ENCODE measurements around the gene CDON. TPM values are rescaled to one million over a fixed set of nuclear protein-coding genes. Genes with fewer than 3 reads are reported as not detected.

Gene CDON
- total RNA-seq, 6 donors from 2014 or later = 4.0 to 24.2 (median 13.5) TPM

DNA sequence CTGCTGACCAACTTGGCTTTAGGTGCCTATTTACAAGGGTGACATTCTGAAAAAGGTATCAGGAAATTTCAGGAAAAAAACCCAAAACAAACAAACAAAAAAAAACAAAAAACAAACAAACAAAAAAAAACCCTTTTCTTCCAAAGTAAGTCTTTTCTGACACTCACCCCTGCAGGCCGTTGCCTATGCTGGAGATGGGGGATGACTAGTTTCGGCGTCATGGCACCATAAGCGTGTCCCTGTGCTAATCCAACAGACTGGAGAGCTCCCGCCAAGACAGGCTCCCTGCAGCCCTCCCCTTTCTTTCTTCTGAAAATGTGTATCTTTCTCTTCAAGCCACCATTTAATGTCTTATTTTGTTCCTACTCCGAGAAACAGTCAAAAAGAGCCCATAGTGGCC lies 103.2 kb downstream of the CDON start:
- Histone ChIP-seq H3K9me3 (no peaks in the 10 kb centered on the region), H3K4me3 (no peak overlapping the region), H3K4me1 (no peaks in the 10 kb centered on the region), H3K36me3 (no peaks in the 10 kb centered on the region), H3K27me3 (no peaks in the 10 kb centered on the region), H3K27ac (no peak overlapping the region)
- TF ChIP-seq POLR2AphosphoS5 (IDR thresholded peaks at IDR 0.05) (no peak), EP300 (IDR thresholded peaks at IDR 0.05) (no peak), POLR2A (IDR thresholded peaks at IDR 0.05) (no peak)
- TF ChIP-seq, protein P1, sequence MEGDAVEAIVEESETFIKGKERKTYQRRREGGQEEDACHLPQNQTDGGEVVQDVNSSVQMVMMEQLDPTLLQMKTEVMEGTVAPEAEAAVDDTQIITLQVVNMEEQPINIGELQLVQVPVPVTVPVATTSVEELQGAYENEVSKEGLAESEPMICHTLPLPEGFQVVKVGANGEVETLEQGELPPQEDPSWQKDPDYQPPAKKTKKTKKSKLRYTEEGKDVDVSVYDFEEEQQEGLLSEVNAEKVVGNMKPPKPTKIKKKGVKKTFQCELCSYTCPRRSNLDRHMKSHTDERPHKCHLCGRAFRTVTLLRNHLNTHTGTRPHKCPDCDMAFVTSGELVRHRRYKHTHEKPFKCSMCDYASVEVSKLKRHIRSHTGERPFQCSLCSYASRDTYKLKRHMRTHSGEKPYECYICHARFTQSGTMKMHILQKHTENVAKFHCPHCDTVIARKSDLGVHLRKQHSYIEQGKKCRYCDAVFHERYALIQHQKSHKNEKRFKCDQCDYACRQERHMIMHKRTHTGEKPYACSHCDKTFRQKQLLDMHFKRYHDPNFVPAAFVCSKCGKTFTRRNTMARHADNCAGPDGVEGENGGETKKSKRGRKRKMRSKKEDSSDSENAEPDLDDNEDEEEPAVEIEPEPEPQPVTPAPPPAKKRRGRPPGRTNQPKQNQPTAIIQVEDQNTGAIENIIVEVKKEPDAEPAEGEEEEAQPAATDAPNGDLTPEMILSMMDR (IDR thresholded peaks at IDR 0.05) = no peak
- 91 to 92% methylated on average over 6 of the region's 6 CpGs for WGBS, 2 donors
- DNase-seq (no peak), ATAC-seq (ENCODE audit: low FRiP score in 2 of 2) (no peak)

DNA sequence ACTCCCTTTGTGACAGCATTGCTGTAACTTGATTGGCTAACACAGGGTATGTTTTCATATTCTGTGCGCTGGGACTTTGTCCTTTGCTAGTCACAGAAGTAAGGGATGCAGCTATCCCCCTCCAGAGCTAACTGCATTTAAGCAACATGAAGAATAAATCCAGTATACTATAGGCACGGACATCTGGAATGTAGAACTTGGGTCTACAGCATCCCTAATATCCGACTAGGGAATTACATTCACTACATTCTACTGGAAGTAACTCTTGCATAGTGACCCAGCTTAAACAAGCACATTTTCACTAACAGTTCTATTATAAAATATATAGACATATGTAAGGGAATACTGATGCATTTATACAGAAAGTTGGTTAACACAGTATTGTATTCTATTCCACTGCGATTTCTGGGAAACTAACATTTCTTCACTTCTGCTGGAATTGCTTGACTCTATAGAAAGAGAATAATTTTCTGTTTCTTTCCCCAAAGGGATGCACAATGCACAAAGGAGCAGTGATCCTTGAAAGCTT lies 103.7 kb downstream of the CDON start:
- no peak for TF ChIP-seq POLR2AphosphoS5 (IDR thresholded peaks at IDR 0.05)
- TF ChIP-seq POLR2A (IDR thresholded peaks at IDR 0.05) = no peak
- TF ChIP-seq, protein P1 (IDR thresholded peaks at IDR 0.05) = no peak
- no peak for TF ChIP-seq EP300 (IDR thresholded peaks at IDR 0.05)
- H3K4me1 ChIP-seq = no peaks in the 10 kb centered on the region
- H3K27me3 ChIP-seq = no peaks in the 10 kb centered on the region
- no peak for DNase-seq
- H3K4me3 ChIP-seq = no peak overlapping the region
- H3K9me3 ChIP-seq = no peaks in the 10 kb centered on the region
- 90 to 95% methylated on average over 4 of the region's 4 CpGs for WGBS, 2 donors
- no peak overlapping the region for H3K27ac ChIP-seq
- no peak for ATAC-seq (ENCODE audit: low FRiP score in 2 of 2)
- no peaks in the 10 kb centered on the region for H3K36me3 ChIP-seq

DNA sequence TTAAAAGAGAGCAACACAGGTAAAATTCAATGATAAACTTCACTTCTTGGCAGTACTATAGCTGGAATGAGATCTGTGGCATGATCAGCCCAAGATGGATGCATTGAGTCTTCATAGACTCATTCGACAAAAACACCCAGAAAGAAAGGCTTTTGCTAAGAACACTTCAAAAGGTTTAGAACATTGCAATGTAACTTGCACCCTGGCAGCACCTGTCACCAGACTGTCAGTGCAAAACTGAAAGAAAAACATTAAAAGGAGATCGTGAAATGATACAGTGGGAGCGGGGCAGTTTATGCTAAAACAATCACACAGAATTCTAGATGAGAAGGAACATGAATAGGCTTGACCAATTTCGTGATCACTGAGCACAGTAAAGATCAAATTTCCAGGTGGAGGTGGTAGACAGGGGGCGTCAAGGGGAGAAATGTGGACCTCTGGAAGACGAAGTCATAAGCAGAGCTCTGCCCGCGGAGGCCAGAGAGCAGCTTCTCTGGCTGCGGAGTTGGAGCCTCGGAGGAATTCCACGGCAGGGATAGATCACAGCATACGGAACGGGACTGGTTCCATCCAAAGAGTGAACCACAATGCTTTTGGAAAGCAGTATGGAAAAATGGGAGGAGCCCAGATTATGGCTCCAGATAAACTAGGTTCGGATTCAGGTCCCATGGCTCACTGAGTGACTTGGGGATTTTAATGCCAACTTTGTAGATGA lies 104.9 kb downstream of the CDON start:
- H3K36me3 ChIP-seq = no peaks in the 10 kb centered on the region
- DNase-seq (no peak), ATAC-seq (ENCODE audit: low FRiP score in 2 of 2) (no peak)
- H3K27ac ChIP-seq = no peak overlapping the region
- H3K4me3 ChIP-seq = no peak overlapping the region
- TF ChIP-seq EP300 (IDR thresholded peaks at IDR 0.05) (no peak), POLR2AphosphoS5 (IDR thresholded peaks at IDR 0.05) (no peak), POLR2A (IDR thresholded peaks at IDR 0.05) (no peak)
- TF ChIP-seq, protein P1 (IDR thresholded peaks at IDR 0.05) = no peak
- no peaks in the 10 kb centered on the region for H3K27me3 ChIP-seq
- H3K4me1 ChIP-seq = peaks cover 0 to 6% (median 3%) of the 10 kb centered on the region in 4 donors
- no peaks in the 10 kb centered on the region for H3K9me3 ChIP-seq
- 89% methylated on average over 14 of the region's 14 CpGs for WGBS, 2 donors

DNA sequence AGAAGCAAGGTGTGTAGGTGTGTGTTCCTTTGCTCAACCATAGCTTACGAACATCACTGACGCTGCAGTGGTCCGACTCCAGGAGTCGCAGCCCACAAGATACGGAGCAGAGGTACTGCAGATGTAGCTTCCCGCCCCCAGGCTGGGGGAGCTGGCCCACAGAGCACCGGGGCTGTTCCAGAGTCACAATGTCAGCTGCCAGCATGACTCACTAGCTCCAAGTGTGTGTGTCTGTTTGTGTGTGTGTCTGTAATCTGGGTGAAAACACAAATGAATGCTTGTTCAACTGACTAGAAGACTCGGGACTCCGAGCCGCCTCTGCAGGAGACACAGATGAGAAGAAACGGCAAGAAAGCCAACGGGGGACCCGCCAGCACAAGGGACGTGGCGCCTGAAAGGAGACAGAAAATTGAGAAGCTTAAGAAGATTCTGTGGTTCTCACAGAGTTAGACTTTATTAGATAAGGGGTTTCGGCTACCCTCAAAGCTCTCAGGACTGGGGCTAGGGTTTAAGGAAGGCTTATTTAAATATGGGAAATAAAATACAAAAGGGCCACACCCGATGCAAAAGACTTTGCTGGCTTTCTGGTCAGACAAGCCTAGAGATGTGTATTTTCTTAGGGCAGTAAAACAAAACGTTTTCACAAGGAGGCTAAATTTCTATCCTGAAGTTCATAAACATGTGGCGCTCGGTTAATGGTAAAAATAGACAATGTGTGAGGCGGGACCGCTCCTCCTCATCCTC lies 106.1 kb downstream of the CDON start:
- 84 to 87% methylated on average over 22 of the region's 22 CpGs for WGBS, 2 donors
- peak in 1 of 2 donors; percentile 69 for ATAC-seq (ENCODE audit: low FRiP score in 2 of 2)
- H3K4me3 ChIP-seq = no peak overlapping the region
- no peak for TF ChIP-seq POLR2A (IDR thresholded peaks at IDR 0.05)
- no peak for TF ChIP-seq POLR2AphosphoS5 (IDR thresholded peaks at IDR 0.05)
- TF ChIP-seq EP300 (IDR thresholded peaks at IDR 0.05) = no peak
- TF ChIP-seq, protein P1 (IDR thresholded peaks at IDR 0.05) = no peak
- H3K4me1 ChIP-seq = peaks cover 0 to 9% (median 4%) of the 10 kb centered on the region in 4 donors
- DNase-seq = peak in 1 of 2 donors; percentile 48
- no peaks in the 10 kb centered on the region for H3K9me3 ChIP-seq
- no peak overlapping the region for H3K27ac ChIP-seq
- no peaks in the 10 kb centered on the region for H3K27me3 ChIP-seq
- no peaks in the 10 kb centered on the region for H3K36me3 ChIP-seq
